GM12874 (cell line): ENCODE data around the gene KIFC1.

ENCODE experiments used
- CTCF ChIP-seq: IDR thresholded peaks from 2 replicates; pipeline ENCODE4 v1.5.1; 2011; ENCODE audit warnings: low read depth, mild to moderate bottlenecking, control low read depth, low read length, moderate library complexity; ENCODE audit not compliant: insufficient read depth

Gene KIFC1

GRCh38 chr6:33412140-33413009 is 20.8 kb downstream of the KIFC1 start:
- no peak for TF ChIP-seq CTCF

GRCh38 chr6:33413241-33414120 is 21.9 kb downstream of the KIFC1 start:
- TF ChIP-seq CTCF = no peak

GRCh38 chr6:33414592-33415271 is 23.1 kb downstream of the KIFC1 start:
- TF ChIP-seq CTCF = peak; percentile 54

GRCh38 chr6:33415831-33416230 is 24.2 kb downstream of the KIFC1 start:
- no peak for TF ChIP-seq CTCF

- TF ChIP-seq CTCF = no peak
These were observed 24.9 kb downstream of the KIFC1 start for GRCh38 chr6:33416386-33417127.

- TF ChIP-seq CTCF = no peak
These were observed 25.7 kb downstream of the KIFC1 start for GRCh38 chr6:33417128-33417902.
